ENCODE results near the gene PAX5.

- TF ChIP-seq ZNF253 (CRISPR knock-in tag; IDR thresholded peaks at IDR 0.05; ENCODE audit: borderline replicate concordance) (no peak), RNF2 (conservative IDR thresholded peaks at IDR 0.05; ENCODE audit: low read depth) (no peak), TCF12 (IDR thresholded peaks at IDR 0.05) (no peak), TCF12 (CRISPR knock-in tag; IDR thresholded peaks at IDR 0.05) (no peak), ZNF224 (CRISPR knock-in tag; IDR thresholded peaks at IDR 0.05) (no peak), BCL6 (CRISPR knock-in tag; IDR thresholded peaks at IDR 0.05) (no peak), CBFB (CRISPR knock-in tag; IDR thresholded peaks at IDR 0.05) (no peak), ZNF354B (CRISPR knock-in tag; IDR thresholded peaks at IDR 0.05) (no peak), FOXP4 (CRISPR knock-in tag; IDR thresholded peaks at IDR 0.05) (no peak), TFE3 (CRISPR knock-in tag; IDR thresholded peaks at IDR 0.05) (no peak)
These were observed 216.8 kb downstream of the PAX5 start for GRCh38 chr9:36817160-36817834.

Data from HepG2 (cell line).